Stimulated activated CD4-positive, alpha-beta T cell treated with anti-CD3 and anti-CD28 coated beads, TNF-alpha, amount 100 ng/mL, for 48 hours (primary cell): ENCODE measurements around the gene RPL38.

ENCODE experiments used
- DNase-seq, 3 donors: peaks; one replicate each; pipeline ENCODE4 v3.0.0-alpha.2; 2020; ENCODE audit warnings: low read depth in 3 of 3

The RPL38 gene

GRCh38 chr17:74224959-74225725, 21.7 kb downstream of the RPL38 start:
- DNase-seq = no peak

- DNase-seq = no peak
Observed at GRCh38 chr17:74226252-74226651, 22.8 kb downstream of the RPL38 start.

- no peak for DNase-seq
Observed at GRCh38 chr17:74227271-74228080, 24.0 kb downstream of the RPL38 start.

- no peak for DNase-seq
Observed at GRCh38 chr17:74228306-74228978, 25.0 kb downstream of the RPL38 start.

GRCh38 chr17:74230896-74231295, 27.4 kb downstream of the RPL38 start:
- DNase-seq = no peak

GRCh38 chr17:74231928-74232907, 28.7 kb downstream of the RPL38 start:
- DNase-seq = no peak

GRCh38 chr17:74233937-74234336, 30.5 kb downstream of the RPL38 start:
- no peak for DNase-seq

GRCh38 chr17:74234486-74234885, 31.0 kb downstream of the RPL38 start:
- no peak for DNase-seq

GRCh38 chr17:74235040-74235581, 31.6 kb downstream of the RPL38 start:
- DNase-seq = no peak

- DNase-seq = no peak
Observed at GRCh38 chr17:74235911-74236371, 32.5 kb downstream of the RPL38 start.

- DNase-seq = no peak
Observed at GRCh38 chr17:74237321-74237720, 33.8 kb downstream of the RPL38 start.

- no peak for DNase-seq
Observed at GRCh38 chr17:74239172-74239571, 35.7 kb downstream of the RPL38 start.

GRCh38 chr17:74240618-74241205, 37.2 kb downstream of the RPL38 start:
- DNase-seq = no peak

GRCh38 chr17:74241431-74241830, 38.0 kb downstream of the RPL38 start:
- DNase-seq = no peak

- no peak for DNase-seq
Observed at GRCh38 chr17:74241847-74242246, 38.4 kb downstream of the RPL38 start.

- no peak for DNase-seq
Observed at GRCh38 chr17:74243013-74243755, 39.7 kb downstream of the RPL38 start.

- DNase-seq = no peak
Observed at GRCh38 chr17:74244128-74244527, 40.6 kb downstream of the RPL38 start.

GRCh38 chr17:74244548-74244947, 41.1 kb downstream of the RPL38 start:
- DNase-seq = no peak

- DNase-seq = no peak
Observed at GRCh38 chr17:74245145-74245831, 41.8 kb downstream of the RPL38 start.
